ENCODE results near the gene CCR5AS.

Gene CCR5AS

DNA sequence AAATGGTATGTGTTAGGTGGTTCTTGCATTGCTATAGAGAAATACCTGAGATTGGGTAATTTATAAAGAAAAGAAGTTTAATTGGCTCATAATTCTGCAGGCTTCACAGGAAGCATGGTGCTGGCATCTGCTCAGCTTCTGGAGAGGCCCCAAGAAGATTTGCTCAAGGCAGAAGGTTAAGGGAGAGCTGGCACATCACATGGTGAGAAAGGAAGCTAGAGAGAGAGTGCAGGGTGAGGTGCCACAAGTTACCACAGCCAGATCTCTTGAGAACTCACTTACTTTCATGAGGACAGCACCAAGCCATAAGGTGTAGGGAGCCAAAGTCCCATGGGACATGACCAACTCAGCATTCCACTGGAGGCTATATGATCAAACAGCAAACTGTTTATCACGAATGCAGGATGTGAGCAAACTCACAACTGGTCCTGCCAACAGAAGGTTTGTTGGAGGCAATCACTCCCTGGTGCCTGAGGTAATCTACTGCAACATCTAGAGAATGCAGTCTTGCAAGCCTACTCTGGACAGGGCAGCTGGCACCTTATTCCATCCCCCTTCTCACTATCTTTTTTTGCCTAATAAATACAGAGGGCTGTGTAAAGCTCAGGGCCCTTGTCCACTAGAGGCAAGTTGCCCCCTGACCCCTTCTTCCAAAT lies 81.1 kb downstream of the CCR5AS start:
- Histone ChIP-seq H3K27me3 (ENCODE audit: control insufficient read depth, insufficient read depth, low read length) (peaks cover 4% of the 10 kb centered on the region; the same call in 1 of the 2 replicates), H3K9ac (ENCODE audit: low read length) (no peak overlapping the region), H3K4me1 (ENCODE audit: control insufficient read depth, insufficient read depth, low read length) (no peaks in the 10 kb centered on the region), H3K36me3 (ENCODE audit: control insufficient read depth, insufficient read depth, low read length) (no peaks in the 10 kb centered on the region), H3K9me3 (ENCODE audit: control insufficient read depth, insufficient read depth, low read depth, low read length) (no peaks in the 10 kb centered on the region), H3K4me3 (ENCODE audit: low read depth, low read length) (no peak overlapping the region), H3K27ac (ENCODE audit: low read depth, low read length) (no peak overlapping the region)

DNA sequence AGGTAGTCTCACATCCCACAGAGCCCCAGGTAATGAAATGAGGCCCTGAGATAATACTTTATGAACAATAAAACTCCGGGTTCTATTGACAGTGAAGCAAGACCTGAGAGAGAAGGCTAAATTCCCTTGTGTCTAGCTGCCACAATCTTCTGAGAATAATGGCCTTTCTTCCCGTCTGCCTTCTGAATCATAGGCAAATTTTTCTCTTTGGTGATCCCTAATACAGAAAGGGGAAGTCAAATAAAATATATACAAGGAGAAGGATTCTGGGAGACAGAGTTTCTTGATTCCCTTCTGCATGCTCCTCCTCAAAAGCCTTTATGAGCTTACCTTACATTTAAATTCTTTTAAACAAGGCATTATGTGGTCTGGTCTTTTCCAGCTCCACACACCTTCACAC lies 82.8 kb downstream of the CCR5AS start:
- Histone ChIP-seq H3K27ac (ENCODE audit: low read depth, low read length) (no peak overlapping the region), H3K36me3 (ENCODE audit: control insufficient read depth, insufficient read depth, low read length) (no peaks in the 10 kb centered on the region), H3K9me3 (ENCODE audit: control insufficient read depth, insufficient read depth, low read depth, low read length) (no peaks in the 10 kb centered on the region), H3K27me3 (ENCODE audit: control insufficient read depth, insufficient read depth, low read length) (peaks cover 4% of the 10 kb centered on the region; the same call in 1 of the 2 replicates), H3K4me1 (ENCODE audit: control insufficient read depth, insufficient read depth, low read length) (no peaks in the 10 kb centered on the region), H3K4me3 (ENCODE audit: low read depth, low read length) (no peak overlapping the region), H3K9ac (ENCODE audit: low read length) (no peak overlapping the region)

DNA sequence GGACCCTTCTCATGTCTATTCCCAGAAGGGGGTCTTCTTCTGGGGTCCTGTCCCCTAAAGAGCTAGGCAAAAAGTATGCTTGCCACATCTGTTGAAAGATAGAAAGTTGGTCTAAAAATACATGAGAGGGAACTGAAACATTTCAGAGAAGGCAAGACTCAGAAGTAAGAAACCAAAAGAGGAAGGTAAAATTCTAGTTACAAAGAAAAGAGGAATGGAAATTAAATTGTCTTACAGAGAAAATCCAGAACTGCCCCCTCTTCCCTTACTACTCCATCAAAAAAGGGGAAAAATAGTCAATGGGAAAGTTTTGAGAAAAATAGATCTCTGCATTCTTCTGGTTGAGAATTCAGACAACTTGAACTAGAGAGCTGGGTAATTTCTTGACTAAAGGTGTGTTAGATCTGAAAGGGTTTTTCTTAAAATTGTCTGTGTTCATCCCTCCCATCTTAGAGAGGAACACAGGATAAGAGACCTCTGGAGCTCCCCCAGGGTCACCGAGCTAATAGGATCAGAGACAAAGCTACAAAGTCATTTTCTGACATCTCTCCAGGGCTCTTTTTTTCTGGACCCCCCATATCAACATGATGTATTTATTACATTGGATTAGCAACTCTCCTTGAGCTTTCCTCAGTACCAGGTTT lies 85.3 kb downstream of the CCR5AS start:
- no peak overlapping the region for H3K9ac ChIP-seq (ENCODE audit: low read length)
- no peak overlapping the region for H3K27ac ChIP-seq (ENCODE audit: low read depth, low read length)
- H3K4me3 ChIP-seq (ENCODE audit: low read depth, low read length), result no peak overlapping the region
- peaks cover 4% of the 10 kb centered on the region; the same call in 1 of the 2 replicates for H3K27me3 ChIP-seq (ENCODE audit: control insufficient read depth, insufficient read depth, low read length)
- H3K9me3 ChIP-seq (ENCODE audit: control insufficient read depth, insufficient read depth, low read depth, low read length), result peaks cover 14% of the 10 kb centered on the region
- H3K4me1 ChIP-seq (ENCODE audit: control insufficient read depth, insufficient read depth, low read length), result no peaks in the 10 kb centered on the region
- no peaks in the 10 kb centered on the region for H3K36me3 ChIP-seq (ENCODE audit: control insufficient read depth, insufficient read depth, low read length)

DNA sequence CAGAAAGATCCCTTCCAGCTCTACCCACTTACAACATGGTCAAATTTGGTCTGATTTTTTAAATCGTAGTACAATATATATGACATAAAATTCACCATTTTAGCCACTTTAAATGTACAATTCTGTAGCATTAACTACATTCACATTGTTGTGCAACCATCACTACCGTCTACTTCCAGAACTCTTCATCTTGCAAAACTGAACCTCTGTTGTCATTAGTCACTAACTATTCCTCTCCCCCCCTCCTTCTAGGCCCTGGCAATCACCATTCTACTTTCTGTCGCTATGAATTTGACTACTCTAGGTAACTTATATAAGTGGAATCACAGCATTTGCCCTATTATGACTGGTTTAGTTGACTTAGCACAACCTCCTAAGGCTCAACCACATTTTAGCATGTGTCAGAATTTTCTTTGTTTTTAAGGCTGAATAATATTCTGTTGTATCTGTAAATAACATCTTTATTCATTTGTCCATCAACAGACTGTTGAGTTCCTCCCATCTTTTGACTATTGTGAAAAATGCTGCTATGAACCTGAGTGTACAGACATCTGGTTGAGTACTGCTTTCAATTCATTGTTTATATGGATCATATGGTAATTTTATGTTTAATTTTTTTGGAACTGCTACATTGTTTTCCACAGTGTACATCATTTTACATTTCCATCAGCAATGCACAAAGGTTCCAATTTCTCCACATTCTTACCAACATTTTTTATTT lies 88.5 kb downstream of the CCR5AS start:
- no peak overlapping the region for H3K27ac ChIP-seq (ENCODE audit: low read depth, low read length)
- no peak overlapping the region for H3K9ac ChIP-seq (ENCODE audit: low read length)
- H3K9me3 ChIP-seq (ENCODE audit: control insufficient read depth, insufficient read depth, low read depth, low read length), result peaks cover 18% of the 10 kb centered on the region
- H3K36me3 ChIP-seq (ENCODE audit: control insufficient read depth, insufficient read depth, low read length), result no peaks in the 10 kb centered on the region
- H3K27me3 ChIP-seq (ENCODE audit: control insufficient read depth, insufficient read depth, low read length), result peaks cover 4% of the 10 kb centered on the region; the same call in 1 of the 2 replicates
- no peaks in the 10 kb centered on the region for H3K4me1 ChIP-seq (ENCODE audit: control insufficient read depth, insufficient read depth, low read length)
- no peak overlapping the region for H3K4me3 ChIP-seq (ENCODE audit: low read depth, low read length)

DNA sequence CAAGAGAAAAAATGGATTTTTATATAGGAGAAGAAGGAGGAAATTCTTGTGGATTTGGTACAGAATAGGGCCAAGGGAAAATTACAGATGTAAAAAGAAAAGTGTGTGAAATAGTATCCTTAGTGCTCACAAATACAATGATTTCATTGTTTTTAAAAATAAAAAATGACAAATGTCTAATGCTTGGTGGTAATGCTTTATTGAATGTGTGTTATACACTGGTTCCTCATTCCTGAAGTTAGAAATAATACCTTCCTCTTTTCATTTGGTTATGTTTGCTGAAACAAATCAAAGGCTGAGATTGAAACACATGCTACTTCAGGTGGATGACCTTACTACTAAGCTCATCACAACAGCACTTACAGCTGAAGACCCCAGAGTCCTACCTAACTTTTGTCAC lies 90.7 kb downstream of the CCR5AS start:
- Histone ChIP-seq H3K27me3 (ENCODE audit: control insufficient read depth, insufficient read depth, low read length) (no peaks in the 10 kb centered on the region), H3K9ac (ENCODE audit: low read length) (no peak overlapping the region), H3K27ac (ENCODE audit: low read depth, low read length) (no peak overlapping the region), H3K36me3 (ENCODE audit: control insufficient read depth, insufficient read depth, low read length) (no peaks in the 10 kb centered on the region), H3K4me3 (ENCODE audit: low read depth, low read length) (no peak overlapping the region), H3K4me1 (ENCODE audit: control insufficient read depth, insufficient read depth, low read length) (no peaks in the 10 kb centered on the region), H3K9me3 (ENCODE audit: control insufficient read depth, insufficient read depth, low read depth, low read length) (peaks cover 18% of the 10 kb centered on the region)

DNA sequence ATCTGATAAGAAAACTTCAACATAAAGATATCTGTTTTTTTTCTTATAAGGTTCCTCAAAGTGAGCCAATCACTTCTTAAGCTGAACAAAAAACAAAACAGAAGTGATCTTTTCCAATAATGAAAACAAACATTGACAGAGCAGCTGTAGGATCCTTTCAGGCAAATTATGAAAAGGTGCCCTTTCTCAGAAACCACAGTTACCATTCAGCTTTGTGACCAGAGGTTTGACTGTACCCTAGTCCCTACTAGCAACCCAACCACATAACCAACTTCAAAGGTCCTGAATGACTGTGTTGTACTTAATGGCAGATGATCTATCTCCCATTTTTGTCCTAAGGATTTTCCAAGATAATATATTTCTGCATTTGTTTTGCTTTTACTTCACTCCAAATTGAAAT lies 92.3 kb downstream of the CCR5AS start:
- no peak overlapping the region for H3K4me3 ChIP-seq (ENCODE audit: low read depth, low read length)
- H3K36me3 ChIP-seq (ENCODE audit: control insufficient read depth, insufficient read depth, low read length), result no peaks in the 10 kb centered on the region
- no peak overlapping the region for H3K27ac ChIP-seq (ENCODE audit: low read depth, low read length)
- no peaks in the 10 kb centered on the region for H3K4me1 ChIP-seq (ENCODE audit: control insufficient read depth, insufficient read depth, low read length)
- no peaks in the 10 kb centered on the region for H3K27me3 ChIP-seq (ENCODE audit: control insufficient read depth, insufficient read depth, low read length)
- no peak overlapping the region for H3K9ac ChIP-seq (ENCODE audit: low read length)
- H3K9me3 ChIP-seq (ENCODE audit: control insufficient read depth, insufficient read depth, low read depth, low read length), result peaks cover 18% of the 10 kb centered on the region
